HepG2 (cell line): ENCODE data around the gene NCOA7. TPM values are rescaled to one million over a fixed set of nuclear protein-coding genes. Genes with fewer than 3 reads are reported as not detected.

Source experiments
- ATAC-seq: fragments of 200-7000 bp; cut with Tn5 transposase; 3 replicates; pipeline ENCODE4 v1.9.1; 2020; ENCODE audit warnings: mild to moderate bottlenecking, moderate library complexity
- BruUV-seq: library from RNA; stranded (reverse); fragments of 400-500 nt; replicated peaks from 2 replicates; lab custom pipeline; 2021; lab: Mats Ljungman, UMichigan
- CTCF ChIA-PET: fragments of 300-600 bp; formaldehyde crosslinking; extraction: SDS; loops from one replicate; lab custom pipeline; 2021; ENCODE audit warnings: low total read pairs, inconsistent platforms, low intra/inter-chr PET ratio; lab: Yijun Ruan, JAX
- POLR2A ChIA-PET: fragments of 350-600 bp; sonication (Branson Sonifier 250); formaldehyde crosslinking; loops from one replicate; lab custom pipeline; 2020; ENCODE audit warnings: antibody characterized with exemption, inconsistent platforms; lab: Yijun Ruan, JAX
- DNase-seq: peaks from one replicate; pipeline ENCODE4 v3.0.0-alpha.2; 2015; ENCODE audit warnings: low spot score
- FAIRE-seq: peaks from 3 replicates; lab custom pipeline; 2011; peaks lifted over from hg19 to GRCh38; lab: Jason Lieb, UNC
- H2AFZ ChIP-seq: one replicate; pipeline ENCODE4 v1.6.1; 2011; ENCODE audit warnings: low read length, inconsistent platforms
- H3K27ac ChIP-seq: fragments of 300-600 bp; 3 replicates; pipeline ENCODE4 v1.8.0; 2011; ENCODE audit warnings: mixed run types, mild to moderate bottlenecking, mixed read lengths, low read length, inconsistent platforms; ENCODE audit not compliant: insufficient read depth; ENCODE audit errors: extremely low read length
- H3K27me3 ChIP-seq, 2 experiments: fragments of 200-600 bp in 1 of 2; 2 replicates in 1 of 2; 3 replicates in 1 of 2; pipeline versions ENCODE4 v1.6.0 to v1.8.0; 2011; ENCODE audit warnings: low read length in 2 of 2, mild to moderate bottlenecking in 2 of 2, moderate library complexity in 2 of 2, inconsistent platforms in 1 of 2; ENCODE audit not compliant: insufficient read depth in 2 of 2, control insufficient read depth in 1 of 2
- H3K36me3 ChIP-seq, 2 experiments: fragments of 200-600 bp in 1 of 2; replicated peaks in 1 of 2; 2 replicates in 1 of 2; 3 replicates in 1 of 2; pipeline versions ENCODE4 v1.5.1 to v1.8.0; 2011; ENCODE audit warnings: low read length in 2 of 2, inconsistent platforms in 1 of 2; ENCODE audit not compliant: insufficient read depth in 2 of 2, control insufficient read depth in 1 of 2
- H3K4me1 ChIP-seq: 2 replicates; pipeline ENCODE4 v1.5.1; 2012; ENCODE audit warnings: low read length, inconsistent platforms; ENCODE audit not compliant: insufficient read depth
- H3K4me2 ChIP-seq: 2 replicates; pipeline ENCODE4 v1.6.0; 2011; ENCODE audit warnings: low read depth, low read length, inconsistent platforms
- H3K4me3 ChIP-seq, 3 experiments: fragments of 200-600 bp in 1 of 3; sonication (generic), shearing (Covaris generic) in 1 of 3; replicated peaks in 1 of 3; 2 replicates each; pipeline ENCODE4 v1.5.1; 2011 to 2016; ENCODE audit warnings: low read length in 3 of 3, inconsistent platforms in 2 of 3, low read depth in 2 of 3, mild to moderate bottlenecking in 2 of 3, control low read depth in 1 of 3, mixed read lengths in 1 of 3; ENCODE audit not compliant: insufficient read depth in 1 of 3
- H3K79me2 ChIP-seq: one replicate; pipeline ENCODE4 v1.6.1; 2011; ENCODE audit warnings: low read length, inconsistent platforms; ENCODE audit not compliant: insufficient read depth
- H3K9ac ChIP-seq: 2 replicates; pipeline ENCODE4 v1.6.0; 2011; ENCODE audit warnings: mild to moderate bottlenecking, low read depth, low read length, inconsistent platforms; ENCODE audit not compliant: insufficient read depth
- H3K9me3 ChIP-seq: 2 replicates; pipeline ENCODE4 v1.5.1; 2012; ENCODE audit warnings: mild to moderate bottlenecking, low read length
- H4K20me1 ChIP-seq: 2 replicates; pipeline ENCODE4 v1.6.0; 2011; ENCODE audit warnings: inconsistent platforms, mild to moderate bottlenecking, low read length, moderate library complexity; ENCODE audit not compliant: insufficient read depth
- BHLHE40 ChIP-seq: IDR thresholded peaks from 2 replicates; pipeline ENCODE4 v1.6.1; 2011; ENCODE audit warnings: low read length, improper control_type of control experiment
- CBX2 ChIP-seq, 2 experiments: fragments of 200-600 bp in 1 of 2; sonication (generic); formaldehyde crosslinking in 1 of 2; IDR thresholded peaks; 2 replicates each; pipeline versions ENCODE4 v1.7.0 to v1.8.1; 2018 to 2022; ENCODE audit warnings: low read depth in 2 of 2, low read length in 1 of 2, mild to moderate bottlenecking in 1 of 2, missing genetic modification reagents in 1 of 2
- GPN1 ChIP-seq: sonication (generic); formaldehyde crosslinking; IDR thresholded peaks from 2 replicates; pipeline ENCODE4 v1.5.1; 2020; ENCODE audit warnings: missing genetic modification reagents, borderline replicate concordance
- MAFG ChIP-seq: sonication (generic); formaldehyde crosslinking; IDR thresholded peaks from 2 replicates; pipeline ENCODE4 v1.5.1; 2020; ENCODE audit warnings: mild to moderate bottlenecking, missing genetic modification reagents
- SOX13 ChIP-seq, 3 experiments: fragments of 450-650 bp in 1 of 3; sonication (generic) in 1 of 3; formaldehyde crosslinking in 1 of 3; IDR thresholded peaks in 2 of 3; conservative IDR thresholded peaks in 1 of 3; 2 replicates each; pipeline versions ENCODE4 v1.5.0 to v1.6.1; 2016 to 2020; ENCODE audit warnings: antibody characterized with exemption in 1 of 3, mild to moderate bottlenecking in 1 of 3, missing compliant biosample characterization in 1 of 3, missing genetic modification reagents in 1 of 3, moderate library complexity in 1 of 3
- ZFP37 ChIP-seq: sonication (generic); formaldehyde crosslinking; IDR thresholded peaks from 2 replicates; pipeline ENCODE4 v1.4.0; 2020; ENCODE audit warnings: missing genetic modification reagents, borderline replicate concordance
- WGBS: methylation state at CpG from one replicate; pipeline ENCODE4 v1.1.6; 2017; ENCODE audit warnings: low lambda C conversion rate; 5-methylcytosine and 5-hydroxymethylcytosine counted together
- in situ Hi-C: cut with HindIII; loops from 2 replicates; pipeline ENCODE4 v1.10.0; 2017; ENCODE audit warnings: low pct_unique_long_range_greater_than_20kb; ENCODE audit not compliant: extremely low pct_ligation_motif_present
- intact Hi-C: fragments of 100-400 bp; cut with micrococcal nuclease; formaldehyde crosslinking; loops from one replicate; pipeline ENCODE4 v1.10.0; 2022; ENCODE audit not compliant: unreplicated experiment
- polyA plus RNA-seq, 8 experiments: library from polyadenylated mRNA; depleted of rRNA in 3 of 8; stranded (reverse) in 7 of 8; unstranded in 1 of 8; fragments of >200 nt; fragmentation: Illumina TruSeq in 4 of 8; extraction: Trizol in 4 of 8; gene quantifications; 2 replicates each; pipeline versions ENCODE4 v1.2.1 to v1.2.3, GENCODE V29; 2011 to 2016; ENCODE audit warnings: low read depth in 4 of 8, missing spikeins in 1 of 8, mixed read lengths in 1 of 8; ENCODE audit not compliant: insufficient read depth in 1 of 8
- total RNA-seq, 5 experiments: library from RNA; depleted of rRNA; stranded (reverse); fragments of >200 nt; fragmentation: Illumina TruSeq; extraction: Trizol; gene quantifications; 2 replicates each; pipeline ENCODE4 v1.2.3, GENCODE V29; 2016; ENCODE audit warnings: low read depth in 1 of 5

The NCOA7 gene
- total and polyA plus RNA-seq, 2 of the 13 experiments (the other 11 are each of a cell fraction or from before 2014, with no cell fraction given) = 13.6 to 20.8 TPM

GRCh38 chr6:125745281-125746018, 45.3 kb upstream of the NCOA7 start:
- ChIA-PET CTCF (no interaction called here), POLR2A (interaction anchor here (0.9 kb wide), 1 partner anchor 44 kb away, joined by 3 read pairs; no protein-coding TSS in a partner anchor)
- TF ChIP-seq GPN1 (CRISPR knock-in tag) = no peak
- TF ChIP-seq BHLHE40 = peak; percentile 55; the same call in 1 of the 2 replicates
- Histone ChIP-seq H2AFZ (no peak overlapping the region), H3K79me2 (no peaks in the 10 kb centered on the region), H3K4me3 (no peak overlapping the region), H3K27me3 (peaks cover 3 to 49% of the 10 kb centered on the region in 2 experiments; a peak in 4 of 5 replicates), H3K4me2 (no peak overlapping the region), H3K9me3 (no peaks in the 10 kb centered on the region), H3K36me3 (no peaks in the 10 kb centered on the region), H3K27ac (no peak overlapping the region), H3K9ac (no peak overlapping the region), H4K20me1 (no peaks in the 10 kb centered on the region), H3K4me1 (peaks cover 49% of the 10 kb centered on the region)
- in situ Hi-C loops = loop anchor here (10.0 kb wide), 1 partner anchor 231 kb away; no protein-coding TSS in a partner anchor
- intact Hi-C loops = no loop called here
- FAIRE-seq (no peak), ATAC-seq (no peak), DNase-seq (no peak)
- WGBS = 35% methylated on average over 6 of the region's 6 CpGs
- no TSS peak for BruUV-seq

GRCh38 chr6:125746019-125746414, 44.7 kb upstream of the NCOA7 start:
- Histone ChIP-seq H3K4me1 (peaks cover 52% of the 10 kb centered on the region), H3K4me2 (peak overlapping the region; percentile 95), H3K36me3 (no peaks in the 10 kb centered on the region), H3K79me2 (no peaks in the 10 kb centered on the region), H3K9ac (no peak overlapping the region), H4K20me1 (no peaks in the 10 kb centered on the region), H3K4me3 (no peak overlapping the region), H2AFZ (no peak overlapping the region), H3K27me3 (peaks cover 3 to 55% of the 10 kb centered on the region in 2 experiments; a peak in 4 of 5 replicates), H3K9me3 (no peaks in the 10 kb centered on the region), H3K27ac (no peak overlapping the region)
- ChIA-PET POLR2A (interaction anchor here (0.9 kb wide), 1 partner anchor 44 kb away, joined by 3 read pairs; no protein-coding TSS in a partner anchor), CTCF (no interaction called here)
- no peak for TF ChIP-seq MAFG (CRISPR knock-in tag)
- TF ChIP-seq ZFP37 (CRISPR knock-in tag) = no peak
- peak; percentile 70; the same call in 1 of the 2 replicates for TF ChIP-seq CBX2 (IDR thresholded peaks at IDR 0.05; ENCODE audit: low read depth, low read length)
- no peak for TF ChIP-seq CBX2 (CRISPR knock-in tag; IDR thresholded peaks at IDR 0.05; ENCODE audit: low read depth)
- 0 out of 2 replicates have a peak, but pooled peaks have one; percentile 1 for TF ChIP-seq SOX13 (IDR thresholded peaks at IDR 0.05)
- no peak for TF ChIP-seq SOX13 (CRISPR knock-in tag; conservative IDR thresholded peaks at IDR 0.05 in 1 of 2, IDR thresholded peaks at IDR 0.05 in 1 of 2)
- no TSS peak for BruUV-seq
- FAIRE-seq (no peak), ATAC-seq (no peak), DNase-seq (no peak)
- WGBS = 12% methylated on average over 5 of the region's 5 CpGs
- in situ Hi-C loops (loop anchor here (10.0 kb wide), 1 partner anchor 231 kb away; no protein-coding TSS in a partner anchor), intact Hi-C loops (no loop called here)
